Cardiac muscle cell (in vitro differentiated cells and primary cell): Measurements from ENCODE around the gene ENPP5. TPM values are rescaled to one million over a fixed set of nuclear protein-coding genes. Genes with fewer than 3 reads are reported as not detected.
A peak's percentile ranks its signal among the peaks of the same experiment; 100 is the strongest.

ENCODE experiments used
- DNase-seq, 2 donors: peaks; one replicate each; pipeline versions ENCODE4 v3.0.0 to v3.0.0-alpha.2; 2010 to 2017; ENCODE audit warnings: low read depth in 1 of 2, low spot score in 1 of 2
- H3K27ac ChIP-seq: fragments of 200-600 bp; sonication (generic); 2 replicates; pipeline ENCODE4 v1.5.1; 2016
- H3K27me3 ChIP-seq: fragments of 200-600 bp; sonication (generic); 2 replicates; pipeline ENCODE4 v1.6.0; 2016; ENCODE audit warnings: control low read depth
- H3K36me3 ChIP-seq: fragments of 200-600 bp; sonication (generic); 2 replicates; pipeline ENCODE4 v1.5.1; 2016; ENCODE audit warnings: control low read depth
- H3K4me1 ChIP-seq: fragments of 200-600 bp; sonication (generic); 2 replicates; pipeline ENCODE4 v1.8.1; 2017; ENCODE audit warnings: low read depth, mild to moderate bottlenecking, mixed run types
- H3K4me3 ChIP-seq: fragments of 200-600 bp; sonication (generic); 2 replicates; pipeline ENCODE4 v1.5.1; 2016; ENCODE audit warnings: mild to moderate bottlenecking
- H3K9me3 ChIP-seq: fragments of 200-600 bp; sonication (generic); 2 replicates; pipeline ENCODE4 v1.5.1; 2017; ENCODE audit warnings: low read depth, mild to moderate bottlenecking, control low read depth
- polyA plus RNA-seq: library from polyadenylated mRNA; unstranded; fragments of >200 nt; fragmentation: Nextera tagmentation; extraction: Ambion mirVana; gene quantifications from 2 replicates; pipeline ENCODE4 v1.2.1, GENCODE V29; 2016
- total RNA-seq: library from RNA; depleted of rRNA; stranded (reverse); fragments of >200 nt; gene quantifications from 2 replicates; pipeline ENCODE4 v1.2.3, GENCODE V29; 2016
- TF ChIP-seq, protein P1 (sequence below): IDR thresholded peaks from 2 replicates; pipeline ENCODE4 v1.5.1; 2012; ENCODE audit warnings: low read depth, mild to moderate bottlenecking, low read length

Gene ENPP5, protein sequence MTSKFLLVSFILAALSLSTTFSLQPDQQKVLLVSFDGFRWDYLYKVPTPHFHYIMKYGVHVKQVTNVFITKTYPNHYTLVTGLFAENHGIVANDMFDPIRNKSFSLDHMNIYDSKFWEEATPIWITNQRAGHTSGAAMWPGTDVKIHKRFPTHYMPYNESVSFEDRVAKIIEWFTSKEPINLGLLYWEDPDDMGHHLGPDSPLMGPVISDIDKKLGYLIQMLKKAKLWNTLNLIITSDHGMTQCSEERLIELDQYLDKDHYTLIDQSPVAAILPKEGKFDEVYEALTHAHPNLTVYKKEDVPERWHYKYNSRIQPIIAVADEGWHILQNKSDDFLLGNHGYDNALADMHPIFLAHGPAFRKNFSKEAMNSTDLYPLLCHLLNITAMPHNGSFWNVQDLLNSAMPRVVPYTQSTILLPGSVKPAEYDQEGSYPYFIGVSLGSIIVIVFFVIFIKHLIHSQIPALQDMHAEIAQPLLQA
- total RNA-seq: 2.6 and 3.7 TPM in 2 replicates
- 5.4 and 7.1 TPM in 2 replicates for polyA plus RNA-seq

DNA sequence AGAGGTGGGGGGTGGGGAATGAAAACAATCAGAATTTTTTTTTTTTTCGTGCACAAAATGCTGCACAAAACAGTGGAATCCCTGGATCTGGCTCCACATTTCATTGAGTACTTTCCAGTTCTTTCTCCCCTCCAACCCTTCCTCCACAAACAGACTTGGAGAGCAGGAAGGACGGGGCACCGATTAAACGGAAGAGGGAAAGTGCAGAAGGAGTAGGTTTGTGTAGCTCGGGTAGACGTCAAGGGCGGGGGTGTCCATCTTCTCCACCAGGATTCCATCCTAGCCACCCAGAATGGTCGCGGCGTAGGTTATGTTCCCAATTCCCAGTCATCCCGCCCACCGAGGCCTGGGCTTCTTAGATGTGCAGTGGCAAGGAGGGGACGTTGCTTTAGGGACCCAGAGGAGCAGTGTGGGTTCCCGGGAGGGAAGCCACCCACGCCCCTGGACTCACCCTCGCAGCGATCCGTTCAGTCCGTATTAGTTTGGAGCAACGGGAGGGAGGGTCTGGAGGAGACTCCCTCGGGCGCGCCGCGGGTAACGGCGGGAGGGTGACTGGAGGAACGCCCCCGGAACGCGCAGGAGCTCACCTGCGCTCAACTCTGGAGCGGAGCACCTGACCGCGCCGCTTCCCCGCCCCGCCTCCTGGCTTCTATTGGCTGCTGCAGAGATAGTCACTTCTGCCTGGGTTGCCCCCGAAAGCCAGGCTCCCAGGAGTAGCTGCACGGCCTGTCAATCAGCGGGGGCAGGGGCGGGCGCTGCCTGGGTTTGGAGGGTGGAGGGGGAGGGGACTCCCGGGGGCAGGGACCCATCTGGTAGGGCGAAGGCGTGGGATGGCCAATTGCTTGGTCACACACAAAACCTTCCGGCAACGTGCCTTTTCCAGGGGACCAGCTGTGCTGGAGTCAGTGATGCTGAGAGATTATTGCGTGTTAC lies at the start of gene ENPP5:
Gene ENPP5, minus strand, starts transcription at position 624 of the 933 bp plus-strand sequence. CDS start 2,718 bp downstream, outside the sequence.
- TF ChIP-seq, protein P1, sequence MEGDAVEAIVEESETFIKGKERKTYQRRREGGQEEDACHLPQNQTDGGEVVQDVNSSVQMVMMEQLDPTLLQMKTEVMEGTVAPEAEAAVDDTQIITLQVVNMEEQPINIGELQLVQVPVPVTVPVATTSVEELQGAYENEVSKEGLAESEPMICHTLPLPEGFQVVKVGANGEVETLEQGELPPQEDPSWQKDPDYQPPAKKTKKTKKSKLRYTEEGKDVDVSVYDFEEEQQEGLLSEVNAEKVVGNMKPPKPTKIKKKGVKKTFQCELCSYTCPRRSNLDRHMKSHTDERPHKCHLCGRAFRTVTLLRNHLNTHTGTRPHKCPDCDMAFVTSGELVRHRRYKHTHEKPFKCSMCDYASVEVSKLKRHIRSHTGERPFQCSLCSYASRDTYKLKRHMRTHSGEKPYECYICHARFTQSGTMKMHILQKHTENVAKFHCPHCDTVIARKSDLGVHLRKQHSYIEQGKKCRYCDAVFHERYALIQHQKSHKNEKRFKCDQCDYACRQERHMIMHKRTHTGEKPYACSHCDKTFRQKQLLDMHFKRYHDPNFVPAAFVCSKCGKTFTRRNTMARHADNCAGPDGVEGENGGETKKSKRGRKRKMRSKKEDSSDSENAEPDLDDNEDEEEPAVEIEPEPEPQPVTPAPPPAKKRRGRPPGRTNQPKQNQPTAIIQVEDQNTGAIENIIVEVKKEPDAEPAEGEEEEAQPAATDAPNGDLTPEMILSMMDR: no peak
- peaks cover 8% of the 10 kb centered on the region for H3K27me3 ChIP-seq
- peak; percentile 41 to 93 for DNase-seq
- no peak within 1 kb of the TSS for H3K27ac ChIP-seq
- H3K9me3 ChIP-seq: no peaks in the 10 kb centered on the region
- H3K4me3 ChIP-seq: peak within 1 kb of the TSS; percentile 64
- no peaks in the 10 kb centered on the region for H3K4me1 ChIP-seq
- H3K36me3 ChIP-seq: no peaks in the 10 kb centered on the region

DNA sequence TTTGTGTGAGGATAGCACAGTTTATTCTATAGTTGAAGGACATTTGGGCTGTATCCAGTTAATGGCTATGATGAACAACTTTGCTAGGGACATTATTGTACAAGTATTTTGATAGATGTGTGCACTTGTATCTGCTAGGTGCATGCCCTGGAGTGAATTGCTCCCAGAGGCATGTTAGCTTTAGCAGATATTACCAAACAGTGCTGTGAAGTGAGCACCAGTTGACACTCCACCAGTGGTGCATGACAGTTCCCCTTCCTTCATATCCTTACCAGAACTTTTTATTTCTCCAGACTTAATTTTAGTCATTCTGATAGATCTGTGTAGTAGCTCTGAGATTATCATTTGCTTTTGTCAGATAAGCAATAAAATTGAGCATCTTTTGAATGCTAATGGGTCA lies 48.9 kb upstream of the ENPP5 start:
- no peaks in the 10 kb centered on the region for H3K9me3 ChIP-seq
- TF ChIP-seq, protein P1: no peak
- no peaks in the 10 kb centered on the region for H3K27me3 ChIP-seq
- no peak overlapping the region for H3K4me3 ChIP-seq
- peaks cover 3% of the 10 kb centered on the region for H3K4me1 ChIP-seq
- H3K36me3 ChIP-seq: no peaks in the 10 kb centered on the region
- no peak overlapping the region for H3K27ac ChIP-seq
- no peak for DNase-seq

DNA sequence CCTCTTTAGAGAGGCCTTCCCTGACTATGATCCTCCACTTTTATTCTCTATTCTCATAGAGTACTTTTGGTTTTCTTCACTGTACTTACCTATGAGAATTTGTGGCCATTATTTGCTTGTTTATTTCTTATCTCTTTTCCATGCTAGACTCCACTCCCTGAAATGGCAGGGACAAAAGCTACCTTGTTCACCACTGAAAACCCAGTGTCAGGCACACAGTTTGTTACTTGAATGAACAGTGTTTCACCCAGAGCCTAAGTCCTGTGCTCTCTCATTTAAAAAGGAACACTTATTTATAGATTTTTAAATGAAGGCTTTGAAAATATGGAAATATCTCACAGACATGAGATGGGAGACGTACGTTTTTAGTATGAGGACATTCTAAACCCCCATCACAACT lies 47.7 kb upstream of the ENPP5 start:
- Histone ChIP-seq H3K36me3 (no peaks in the 10 kb centered on the region), H3K4me3 (no peak overlapping the region), H3K4me1 (peaks cover 3% of the 10 kb centered on the region), H3K27me3 (no peaks in the 10 kb centered on the region), H3K27ac (no peak overlapping the region), H3K9me3 (no peaks in the 10 kb centered on the region)
- TF ChIP-seq, protein P1: no peak
- DNase-seq: no peak

DNA sequence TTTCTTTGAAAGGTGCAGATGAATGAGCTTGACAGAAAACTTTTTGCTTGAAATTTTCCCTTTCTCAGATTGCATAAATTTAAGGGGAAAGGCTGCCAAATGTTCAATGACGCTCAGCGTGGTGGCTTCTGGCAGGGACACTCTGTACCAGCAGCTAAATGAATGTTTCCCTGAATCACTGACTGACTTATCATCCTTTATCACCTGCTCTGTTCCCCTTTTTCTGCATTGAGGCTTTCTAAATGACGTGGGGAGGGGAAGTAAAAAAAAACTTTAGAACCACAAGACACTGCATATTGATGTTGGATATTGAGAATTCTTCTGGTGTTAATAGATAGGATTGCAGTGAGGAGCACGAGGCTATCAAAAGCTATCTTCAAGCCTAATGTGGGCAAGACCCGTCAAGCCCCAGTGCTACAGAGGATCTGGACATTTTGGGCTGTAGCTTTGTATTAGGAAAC lies 46.9 kb upstream of the ENPP5 start:
- Histone ChIP-seq H3K9me3 (no peaks in the 10 kb centered on the region), H3K27me3 (no peaks in the 10 kb centered on the region), H3K4me1 (peaks cover 3% of the 10 kb centered on the region), H3K27ac (no peak overlapping the region), H3K4me3 (no peak overlapping the region), H3K36me3 (no peaks in the 10 kb centered on the region)
- DNase-seq: peak in 1 of 2 donors; percentile 66
- TF ChIP-seq, protein P1: no peak

DNA sequence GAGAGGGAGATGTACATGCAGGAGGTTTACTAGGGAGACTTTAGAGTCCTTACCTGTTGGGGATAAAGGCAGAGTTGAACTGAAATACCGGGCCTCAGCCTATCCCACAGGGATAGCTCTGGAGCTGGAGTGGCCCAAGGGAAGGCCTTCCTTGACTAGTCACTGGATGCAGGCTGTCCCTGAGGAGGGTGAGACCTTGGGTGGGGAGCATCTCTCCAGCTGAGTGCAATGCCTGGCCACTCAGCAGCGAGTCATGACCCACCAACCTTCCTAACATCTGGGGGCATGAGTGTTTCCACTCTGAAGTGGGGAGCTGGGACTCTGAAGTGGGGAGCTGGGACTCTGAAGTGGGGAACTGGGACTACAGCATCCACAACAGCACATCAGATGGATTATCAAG lies 46.1 kb upstream of the ENPP5 start:
- peaks cover 3% of the 10 kb centered on the region for H3K4me1 ChIP-seq
- TF ChIP-seq, protein P1: no peak

More for the DNA sequence above, 46.1 kb upstream of the ENPP5 start:
- Histone ChIP-seq H3K27me3 (no peaks in the 10 kb centered on the region), H3K4me3 (no peak overlapping the region), H3K36me3 (no peaks in the 10 kb centered on the region), H3K9me3 (no peaks in the 10 kb centered on the region), H3K27ac (no peak overlapping the region)
- no peak for DNase-seq
